GM23338 (cell line): ENCODE data around the gene UTS2. TPM values are rescaled to one million over a fixed set of nuclear protein-coding genes. Genes with fewer than 3 reads are reported as not detected.

Source experiments
- ATAC-seq: fragments of 200-7000 bp; cut with Tn5 transposase; 3 replicates; pipeline ENCODE4 v1.9.1; 2020
- DNase-seq: peaks from one replicate; pipeline ENCODE4 v3.0.0-alpha.2; 2015; ENCODE audit warnings: low spot score
- H2AFZ ChIP-seq: fragments of 200-600 bp; sonication (generic); 2 replicates; pipeline ENCODE4 v1.8.0; 2016; ENCODE audit warnings: antibody characterized with exemption, mild to moderate bottlenecking, moderate library complexity
- H3F3A ChIP-seq: fragments of 200-600 bp; sonication (generic); replicated peaks from 2 replicates; pipeline ENCODE4 v1.8.0; 2017; ENCODE audit warnings: antibody characterized with exemption, mixed run types, low read depth
- H3K27ac ChIP-seq: fragments of 200-600 bp; sonication (generic); 2 replicates; pipeline ENCODE4 v1.6.1; 2016; ENCODE audit warnings: low read depth
- H3K27me3 ChIP-seq: fragments of 200-600 bp; sonication (generic); 2 replicates; pipeline ENCODE4 v1.8.0; 2016; ENCODE audit warnings: mild to moderate bottlenecking, mixed run types, moderate library complexity; ENCODE audit not compliant: insufficient read depth
- H3K36me3 ChIP-seq: fragments of 200-600 bp; sonication (generic); 2 replicates; pipeline ENCODE4 v1.8.0; 2016; ENCODE audit warnings: mild to moderate bottlenecking; ENCODE audit not compliant: insufficient read depth
- H3K4me1 ChIP-seq: fragments of 200-600 bp; sonication (generic); 2 replicates; pipeline ENCODE4 v1.8.0; 2016; ENCODE audit warnings: mild to moderate bottlenecking, moderate library complexity; ENCODE audit not compliant: insufficient read depth
- H3K4me2 ChIP-seq: fragments of 200-600 bp; sonication (generic); 2 replicates; pipeline ENCODE4 v1.7.1; 2017; ENCODE audit warnings: mixed run types
- H3K4me3 ChIP-seq: fragments of 200-600 bp; sonication (generic); 2 replicates; pipeline ENCODE4 v1.6.1; 2016; ENCODE audit warnings: mixed run types
- H3K79me2 ChIP-seq: fragments of 200-600 bp; sonication (generic); replicated peaks from 2 replicates; pipeline ENCODE4 v1.8.0; 2017; ENCODE audit warnings: mild to moderate bottlenecking; ENCODE audit not compliant: insufficient read depth
- H3K9me2 ChIP-seq: fragments of 200-600 bp; sonication (generic); 2 replicates; pipeline ENCODE4 v1.8.0; 2017; ENCODE audit not compliant: insufficient read depth
- H4K20me1 ChIP-seq: fragments of 200-600 bp; sonication (generic); replicated peaks from 2 replicates; pipeline ENCODE4 v1.8.0; 2017; ENCODE audit warnings: mild to moderate bottlenecking; ENCODE audit not compliant: insufficient read depth
- H3K27ac Mint-ChIP-seq: 2 replicates; pipeline ENCODE4 v1.8.0; 2020; ENCODE audit warnings: inconsistent platforms, mild to moderate bottlenecking, moderate library complexity, mixed read lengths
- H3K27me3 Mint-ChIP-seq: 3 replicates; pipeline ENCODE4 v1.8.0; 2022; ENCODE audit warnings: low read depth, mild to moderate bottlenecking, moderate library complexity, mixed read lengths, inconsistent platforms; ENCODE audit not compliant: insufficient read depth, poor library complexity
- H3K36me3 Mint-ChIP-seq: 3 replicates; pipeline ENCODE4 v1.8.0; 2021; ENCODE audit warnings: low read depth, mild to moderate bottlenecking, inconsistent platforms, moderate library complexity, mixed read lengths
- H3K4me1 Mint-ChIP-seq: 3 replicates; pipeline ENCODE4 v1.8.0; 2020; ENCODE audit warnings: mild to moderate bottlenecking, inconsistent platforms, mixed read lengths
- H3K4me3 Mint-ChIP-seq: 3 replicates; pipeline ENCODE4 v1.8.0; 2021; ENCODE audit warnings: moderate library complexity, mild to moderate bottlenecking, inconsistent platforms, mixed read lengths
- H3K9me3 Mint-ChIP-seq: 3 replicates; pipeline ENCODE4 v1.8.0; 2020; ENCODE audit warnings: moderate library complexity, mild to moderate bottlenecking, inconsistent platforms, mixed read lengths
- CREB1 ChIP-seq: fragments of 250-450 bp; sonication (Bioruptor Pico); IDR thresholded peaks from 2 replicates; pipeline ENCODE4 v1.5.0; 2020; ENCODE audit warnings: low read depth, mild to moderate bottlenecking, moderate library complexity
- CTCF ChIP-seq, 2 experiments: fragments of 200-600 bp in 1 of 2; sonication (generic) in 1 of 2; conservative IDR thresholded peaks; 2 replicates each; pipeline versions ENCODE4 v1.5.1 to v1.6.1; 2016 to 2017; ENCODE audit warnings: antibody characterized with exemption in 2 of 2, low read depth in 2 of 2, mild to moderate bottlenecking in 2 of 2, moderate library complexity in 1 of 2
- ETS1 ChIP-seq: IDR thresholded peaks from 2 replicates; pipeline ENCODE4 v1.6.1; 2016; ENCODE audit warnings: antibody characterized with exemption
- EZH2 ChIP-seq: fragments of 200-600 bp; sonication (generic); IDR thresholded peaks from one replicate; pipeline ENCODE4 v1.8.0; 2017; ENCODE audit warnings: antibody characterized with exemption, mild to moderate bottlenecking, low read depth; ENCODE audit not compliant: unreplicated experiment
- EZH2phosphoT487 ChIP-seq: fragments of 200-600 bp; sonication (generic); IDR thresholded peaks from one replicate; pipeline ENCODE4 v1.8.1; 2018; ENCODE audit warnings: antibody characterized with exemption; ENCODE audit not compliant: unreplicated experiment
- NANOG ChIP-seq: IDR thresholded peaks from 2 replicates; pipeline ENCODE4 v1.6.1; 2016; ENCODE audit warnings: antibody characterized with exemption, borderline replicate concordance
- POLR2AphosphoS5 ChIP-seq: IDR thresholded peaks from 2 replicates; pipeline ENCODE4 v1.6.1; 2016; ENCODE audit warnings: antibody characterized with exemption, low read depth
- REST ChIP-seq: IDR thresholded peaks from one replicate; pipeline ENCODE4 v1.6.1; 2018; ENCODE audit warnings: antibody characterized with exemption; ENCODE audit not compliant: unreplicated experiment
- STAT1 ChIP-seq: IDR thresholded peaks from one replicate; pipeline ENCODE4 v1.6.1; 2016; ENCODE audit warnings: antibody characterized with exemption; ENCODE audit not compliant: unreplicated experiment
- ZNF114 ChIP-seq: fragments of 250-450 bp; sonication (Bioruptor Pico); IDR thresholded peaks from 2 replicates; pipeline ENCODE4 v1.5.0; 2020; ENCODE audit warnings: mild to moderate bottlenecking, moderate library complexity
- ZNF331 ChIP-seq: fragments of 250-450 bp; sonication (Bioruptor Pico); IDR thresholded peaks from 2 replicates; pipeline ENCODE4 v1.5.0; 2020; ENCODE audit warnings: low read depth, mild to moderate bottlenecking, moderate library complexity
- polyA plus RNA-seq: library from polyadenylated mRNA; unstranded; fragments of >200 nt; fragmentation: Nextera tagmentation; extraction: Ambion mirVana; gene quantifications from 2 replicates; pipeline ENCODE4 v1.2.1, GENCODE V29; 2016
- total RNA-seq: library from RNA; depleted of rRNA; stranded (reverse); fragments of >200 nt; shearing (Covaris generic); gene quantifications from 2 replicates; pipeline ENCODE4 v1.2.3, GENCODE V29; 2014

Gene UTS2
- total and polyA plus RNA-seq, 2 experiments from 2014 or later: not detected

GRCh38 chr1:7863756-7864328, 11.0 kb upstream of the UTS2 start:
- DNase-seq (no peak), ATAC-seq (no peak)
- no peaks in the 10 kb centered on the region for H3K27me3 Mint-ChIP-seq
- Histone ChIP-seq H3K4me3 (no peak overlapping the region), H3K79me2 (no peaks in the 10 kb centered on the region), H3K4me2 (no peak overlapping the region), H2AFZ (no peak overlapping the region), H3K27me3 (no peaks in the 10 kb centered on the region), H3K27ac (no peak overlapping the region), H3K4me1 (no peaks in the 10 kb centered on the region), H3F3A (no peaks in the 10 kb centered on the region), H3K36me3 (no peaks in the 10 kb centered on the region), H3K9me2 (no peaks in the 10 kb centered on the region), H4K20me1 (no peaks in the 10 kb centered on the region)
- H3K36me3 Mint-ChIP-seq: no peaks in the 10 kb centered on the region
- H3K9me3 Mint-ChIP-seq: no peaks in the 10 kb centered on the region; the same call in 2 of the 3 replicates
- H3K4me1 Mint-ChIP-seq: no peaks in the 10 kb centered on the region
- no peak overlapping the region for H3K4me3 Mint-ChIP-seq
- TF ChIP-seq REST (peak; percentile 25), EZH2phosphoT487 (no peak)
- no peak overlapping the region for H3K27ac Mint-ChIP-seq

GRCh38 chr1:7862211-7863060, 9.6 kb upstream of the UTS2 start:
- Histone ChIP-seq H3K4me3 (no peak overlapping the region), H3K36me3 (no peaks in the 10 kb centered on the region), H3F3A (no peaks in the 10 kb centered on the region), H3K4me2 (no peak overlapping the region), H3K27ac (no peak overlapping the region), H3K27me3 (no peaks in the 10 kb centered on the region), H4K20me1 (no peaks in the 10 kb centered on the region), H3K4me1 (no peaks in the 10 kb centered on the region), H2AFZ (no peak overlapping the region), H3K9me2 (no peaks in the 10 kb centered on the region), H3K79me2 (no peaks in the 10 kb centered on the region)
- no peaks in the 10 kb centered on the region for H3K4me1 Mint-ChIP-seq
- H3K4me3 Mint-ChIP-seq: no peak overlapping the region
- no peak for DNase-seq
- H3K36me3 Mint-ChIP-seq: no peaks in the 10 kb centered on the region
- H3K27ac Mint-ChIP-seq: no peak overlapping the region
- no peaks in the 10 kb centered on the region for H3K27me3 Mint-ChIP-seq
- ATAC-seq: no peak
- no peaks in the 10 kb centered on the region; the same call in 2 of the 3 replicates for H3K9me3 Mint-ChIP-seq
- TF ChIP-seq CTCF (conservative IDR thresholded peaks at IDR 0.05; ENCODE audit: low read depth in 2 of 2): no peak
- TF ChIP-seq NANOG: no peak
- TF ChIP-seq EZH2phosphoT487: no peak
- TF ChIP-seq ZNF331 (CRISPR knock-in tag): no peak
- TF ChIP-seq CREB1: no peak
- no peak for TF ChIP-seq STAT1
- TF ChIP-seq POLR2AphosphoS5: no peak
- TF ChIP-seq EZH2: no peak
- no peak for TF ChIP-seq ZNF114 (CRISPR knock-in tag)
- TF ChIP-seq ETS1: no peak
- no peak for TF ChIP-seq REST
